CD4-positive, alpha-beta T cell treated with Interleukin-6 for 4 hours (primary cell): ENCODE results near the gene FBXO38.

Experiments
- DNase-seq: peaks from one replicate; pipeline ENCODE4 v3.0.0-alpha.2; 2020; ENCODE audit warnings: mixed read lengths

The FBXO38 gene

DNA sequence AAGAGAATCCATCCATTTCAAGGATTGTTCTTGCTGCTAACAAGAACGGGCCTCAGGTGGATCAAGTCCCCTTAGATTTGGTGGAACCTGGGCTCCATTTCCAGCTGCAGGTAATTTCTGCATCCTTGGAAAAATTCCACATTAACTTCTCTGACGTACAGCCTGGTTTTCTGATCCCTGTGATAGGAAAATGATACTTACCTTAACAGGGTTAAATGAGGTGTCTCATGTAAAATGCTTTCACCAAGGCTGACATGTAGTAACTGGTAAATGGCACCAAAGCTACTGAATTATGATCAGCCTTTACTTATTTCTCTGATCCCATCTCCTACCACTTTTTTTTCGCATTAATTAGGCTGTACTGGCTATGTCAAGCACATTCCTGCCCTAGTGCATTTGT is 93.7 kb downstream of the FBXO38 start:
- DNase-seq, result no peak

DNA sequence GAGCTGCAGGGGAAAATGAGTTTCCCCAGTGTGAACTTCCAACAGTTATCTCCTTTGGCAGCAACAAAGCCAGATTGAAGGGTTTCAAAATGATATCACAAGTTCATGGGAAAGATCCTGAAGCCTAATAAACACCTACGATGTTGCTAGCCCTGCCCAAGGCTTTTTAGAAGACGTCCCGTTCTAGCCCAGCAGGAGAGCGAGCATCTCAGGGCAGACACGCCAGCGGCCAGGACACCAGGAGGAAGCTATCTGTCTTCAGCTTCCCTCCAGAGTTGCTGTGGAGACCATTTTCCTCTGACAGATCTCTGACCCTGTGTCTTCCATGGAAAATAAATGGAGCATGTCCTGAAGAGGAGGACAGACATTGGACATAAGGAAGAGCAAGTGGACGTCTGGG is 98.4 kb downstream of the FBXO38 start:
- DNase-seq, result no peak

DNA sequence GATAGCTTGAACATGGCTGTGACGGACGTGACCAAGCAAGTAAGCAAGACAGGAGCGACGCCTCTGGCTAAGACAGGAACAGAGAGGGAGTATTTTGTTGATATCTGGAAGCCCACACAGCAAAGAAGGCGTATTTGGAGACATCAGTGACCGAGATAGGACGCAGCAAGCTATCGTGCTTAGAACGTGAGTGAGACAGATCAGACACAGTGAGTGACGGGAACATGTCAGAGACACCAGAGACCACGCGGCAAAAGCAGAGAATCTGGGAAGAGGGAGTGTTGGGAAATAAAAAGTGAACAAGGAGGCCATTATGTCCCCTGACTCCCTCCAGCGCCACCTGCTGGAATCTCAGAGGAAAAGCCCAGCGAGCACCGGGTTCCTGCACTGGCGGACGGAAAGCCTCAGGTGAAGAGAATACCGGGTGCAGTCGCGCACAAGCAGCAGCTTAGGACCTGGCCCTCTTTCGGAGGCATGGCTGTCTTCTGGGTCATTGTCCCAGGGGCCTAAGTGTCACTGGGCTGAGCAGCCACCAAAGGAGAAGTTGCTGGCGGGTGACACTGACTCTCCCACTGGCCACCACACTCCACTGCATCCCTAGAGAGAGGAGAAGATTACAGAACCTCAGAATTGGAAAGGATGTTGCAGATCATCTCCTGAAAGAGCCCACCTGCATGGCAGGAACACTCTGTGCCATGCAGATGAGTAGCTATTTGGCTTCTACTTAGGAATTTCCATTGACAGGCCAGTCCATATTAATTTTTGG is 99.1 kb downstream of the FBXO38 start:
- DNase-seq, result peak; percentile 57

DNA sequence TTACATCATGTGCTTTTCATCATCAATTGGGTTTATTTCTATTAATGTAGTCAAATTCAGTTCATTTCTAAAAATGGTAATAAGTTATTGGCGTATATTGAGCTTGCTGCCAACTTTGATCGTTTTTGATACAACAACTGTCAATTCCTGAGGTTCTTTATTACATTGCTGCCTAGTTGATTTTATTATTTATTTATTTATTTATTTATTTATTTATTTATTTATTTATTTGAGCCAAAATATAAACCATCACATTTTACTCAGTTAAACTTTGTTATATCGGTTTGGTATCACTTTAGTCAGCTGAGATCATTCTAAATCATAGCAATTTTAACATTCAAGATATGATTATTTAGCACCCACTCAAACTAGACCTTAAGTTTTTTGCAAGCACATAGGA is 100.0 kb downstream of the FBXO38 start:
- no peak for DNase-seq

DNA sequence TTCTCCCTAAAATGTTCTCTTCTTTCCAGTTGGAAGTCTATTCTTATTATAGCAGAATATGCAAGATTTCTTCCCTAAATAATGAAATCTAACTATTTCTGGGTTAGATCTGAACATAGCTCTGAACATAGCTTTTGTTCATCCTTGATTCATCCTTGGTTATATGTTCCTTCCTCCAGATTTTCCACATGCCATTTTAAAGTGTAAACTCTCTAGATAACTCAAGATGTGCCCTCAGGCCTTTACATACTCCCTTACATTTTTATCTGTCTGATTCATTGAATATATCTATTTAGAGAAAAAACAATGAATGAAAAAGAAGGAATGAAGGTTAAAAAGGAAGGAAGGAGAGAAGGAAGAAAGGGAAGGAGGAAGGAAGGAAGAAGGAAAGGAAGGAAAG is 100.9 kb downstream of the FBXO38 start:
- DNase-seq, result no peak

DNA sequence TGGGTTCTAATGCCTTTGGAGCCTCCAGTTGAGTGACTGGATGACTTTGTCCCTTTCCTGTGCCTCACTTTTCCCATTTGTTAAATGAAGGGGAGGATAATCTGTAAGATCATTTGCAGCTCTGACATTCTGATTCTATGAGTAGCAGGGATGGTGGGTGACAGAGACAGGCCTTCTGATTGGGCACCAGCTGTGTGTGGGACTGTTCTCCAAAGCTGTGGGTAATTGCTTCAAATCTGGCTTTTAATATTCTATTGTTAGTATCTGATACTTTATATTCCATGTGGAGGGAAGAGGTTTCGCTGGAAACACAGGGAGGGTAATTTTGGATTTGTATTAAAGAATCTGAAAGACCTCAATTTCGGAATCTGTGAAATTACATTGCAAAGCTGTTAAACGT is 102.7 kb downstream of the FBXO38 start:
- no peak for DNase-seq

DNA sequence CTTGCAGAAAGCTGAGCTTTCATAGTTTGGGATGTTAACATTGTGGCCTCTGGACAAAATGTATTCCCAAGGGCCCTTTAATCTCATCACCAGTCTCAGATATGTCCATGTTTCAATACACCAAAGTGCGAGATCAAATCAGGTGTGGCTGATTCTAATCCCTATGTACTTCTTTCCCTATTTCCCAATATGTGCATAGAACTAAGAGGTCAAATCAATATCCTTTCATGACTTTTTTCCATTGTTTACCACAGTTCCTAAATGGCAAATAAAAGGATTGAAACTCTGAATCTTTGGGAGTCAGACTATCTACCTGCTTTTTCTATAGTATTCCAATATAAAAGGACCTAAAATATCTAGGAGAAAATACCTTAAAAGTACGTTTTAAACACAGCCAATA is 105.0 kb downstream of the FBXO38 start:
- DNase-seq, result no peak

DNA sequence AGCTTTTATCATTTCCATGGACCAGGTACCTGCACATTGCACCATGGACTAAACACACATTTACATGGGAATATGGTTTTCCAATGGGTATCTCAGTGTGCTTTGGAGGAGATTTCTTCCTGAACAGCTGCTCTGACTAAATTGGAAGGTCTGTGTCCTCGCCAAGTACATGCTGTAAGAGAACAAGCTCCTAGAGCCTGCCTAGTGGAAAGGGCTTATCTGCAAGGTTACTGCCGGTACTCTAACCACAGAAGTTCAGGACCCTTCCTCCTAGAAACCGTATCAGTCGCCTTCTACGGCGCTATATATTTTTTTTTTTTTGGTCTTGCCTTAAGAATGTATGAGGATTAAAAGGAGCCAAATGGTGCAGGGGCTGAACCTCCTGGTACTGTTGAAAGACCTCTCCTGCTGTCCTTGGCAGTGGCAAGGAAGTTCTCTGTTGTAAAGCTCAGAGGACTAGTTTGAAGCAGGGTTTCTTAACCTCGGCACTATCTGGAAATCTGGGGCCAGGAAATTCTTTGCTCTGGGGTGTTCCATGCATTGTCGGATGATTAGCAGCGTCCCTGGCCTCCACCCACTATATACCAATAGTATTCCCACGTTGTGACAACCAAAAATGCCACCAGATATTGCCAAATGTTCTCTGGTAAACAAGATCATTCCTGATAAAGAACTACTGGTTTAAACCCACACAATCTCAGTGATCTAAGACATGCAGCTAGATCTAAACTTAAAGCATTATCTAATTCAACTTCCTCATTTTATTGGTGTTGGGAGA is 107.4 kb downstream of the FBXO38 start:
- DNase-seq, result no peak

DNA sequence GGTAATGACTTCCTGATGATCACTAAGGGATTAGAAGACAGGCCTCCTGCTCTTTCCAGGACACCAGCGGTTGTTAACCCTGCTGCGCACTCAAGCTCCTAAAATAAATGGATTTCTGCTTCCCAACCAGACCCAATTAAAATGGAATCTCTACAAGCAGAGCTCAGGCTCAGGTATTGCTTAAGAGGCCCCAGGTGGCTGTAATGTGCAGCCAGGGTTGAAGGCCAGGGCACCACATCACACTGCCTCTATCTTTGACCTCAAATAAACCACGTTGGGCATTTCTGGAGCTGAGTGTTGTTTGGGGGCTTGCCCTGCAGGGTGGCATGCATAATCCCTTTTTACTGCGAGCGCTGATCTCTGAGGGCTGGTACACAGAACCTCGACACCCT is 108.0 kb downstream of the FBXO38 start:
- DNase-seq, result no peak

DNA sequence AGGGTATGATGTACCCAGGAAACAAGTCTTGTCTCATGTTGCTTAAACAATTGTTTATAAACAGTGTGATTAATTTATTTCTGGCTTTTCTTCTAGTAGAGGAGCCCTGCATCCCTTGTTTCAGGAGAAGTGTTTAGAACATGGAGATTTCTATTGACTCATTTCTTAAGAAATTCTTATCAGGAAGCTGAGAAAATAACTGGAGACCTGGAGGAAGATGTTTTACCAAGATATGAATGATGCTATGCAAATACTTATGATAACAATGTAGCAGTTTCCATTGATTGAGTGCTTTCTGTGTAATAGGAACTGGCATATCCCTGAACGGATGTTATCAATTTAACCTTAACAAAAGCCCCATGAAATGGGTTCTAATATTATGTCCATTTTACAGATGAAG is 108.6 kb downstream of the FBXO38 start:
- no peak for DNase-seq
